HL-60 (cell line): Measurements from ENCODE around the gene DTX2.

ENCODE experiments used
- CTCF ChIP-seq: IDR thresholded peaks from one replicate; pipeline ENCODE4 v1.5.1; 2011; ENCODE audit warnings: low read length, control low read depth, inconsistent platforms; ENCODE audit not compliant: insufficient read depth
- GABPA ChIP-seq: IDR thresholded peaks from 2 replicates; pipeline ENCODE4 v1.6.1; 2012; ENCODE audit warnings: low read depth
- POLR2AphosphoS5 ChIP-seq: IDR thresholded peaks from 2 replicates; pipeline ENCODE4 v1.6.1; 2012; ENCODE audit warnings: low read depth
- REST ChIP-seq: IDR thresholded peaks from 2 replicates; pipeline ENCODE4 v1.6.1; 2012; ENCODE audit warnings: low read depth; ENCODE audit not compliant: insufficient replicate concordance
- SPI1 ChIP-seq: IDR thresholded peaks from 2 replicates; pipeline ENCODE4 v1.6.1; 2012; ENCODE audit warnings: low read depth, mild to moderate bottlenecking, borderline replicate concordance

GRCh38 chr7:76507723-76508406 lies 46.4 kb downstream of the DTX2 start:
- TF ChIP-seq CTCF (no peak), POLR2AphosphoS5 (no peak), REST (no peak), GABPA (no peak), SPI1 (no peak)
